Epithelial cell of esophagus (primary cell): ENCODE data around the gene PCBP3.
A peak's percentile ranks its signal among the peaks of the same experiment; 100 is the strongest.

Experiments used
- DNase-seq: peaks from one replicate; pipeline ENCODE4 v3.0.0; 2010; ENCODE audit warnings: low read depth
- H3K4me3 ChIP-seq: 2 replicates; pipeline ENCODE4 v1.5.1; 2011; ENCODE audit warnings: mild to moderate bottlenecking, low read length, control low read depth
- CTCF ChIP-seq: IDR thresholded peaks from 2 replicates; pipeline ENCODE4 v1.5.1; 2011; ENCODE audit warnings: low read depth, mild to moderate bottlenecking, low read length, control low read depth, inconsistent platforms; ENCODE audit not compliant: insufficient read depth; ENCODE audit errors: missing control alignments

PCBP3 gene

GRCh38 chr21:45932922-45933502 is 289.5 kb downstream of the PCBP3 start:
- H3K4me3 ChIP-seq = no peak overlapping the region
- TF ChIP-seq CTCF = no peak
- DNase-seq = no peak

- TF ChIP-seq CTCF = no peak
- H3K4me3 ChIP-seq = no peak overlapping the region
- no peak for DNase-seq
Observed at GRCh38 chr21:45934085-45934484, 290.6 kb downstream of the PCBP3 start.

GRCh38 chr21:45934554-45934953 is 291.0 kb downstream of the PCBP3 start:
- no peak for DNase-seq
- H3K4me3 ChIP-seq = no peak overlapping the region
- TF ChIP-seq CTCF = no peak

GRCh38 chr21:45935628-45936027 is 292.1 kb downstream of the PCBP3 start:
- no peak overlapping the region for H3K4me3 ChIP-seq
- TF ChIP-seq CTCF = no peak
- peak; percentile 13 for DNase-seq

GRCh38 chr21:45937721-45938452 is 294.4 kb downstream of the PCBP3 start:
- H3K4me3 ChIP-seq = no peak overlapping the region
- DNase-seq = no peak
- no peak for TF ChIP-seq CTCF

- TF ChIP-seq CTCF = no peak
- DNase-seq = no peak
- no peak overlapping the region for H3K4me3 ChIP-seq
Observed at GRCh38 chr21:45938453-45938755, 294.9 kb downstream of the PCBP3 start.
